HG03097 (cell line): Measurements from ENCODE around the gene NKD1.

Experiments used
- ATAC-seq: cut with Tn5 transposase; IDR thresholded peaks from one replicate; pipeline ENCODE4 v1.9.1; 2021; ENCODE audit not compliant: unreplicated experiment, low FRiP score

The NKD1 gene

GRCh38 chr16:50640391-50640790, 92.2 kb downstream of the NKD1 start:
- no peak for ATAC-seq

DNA sequence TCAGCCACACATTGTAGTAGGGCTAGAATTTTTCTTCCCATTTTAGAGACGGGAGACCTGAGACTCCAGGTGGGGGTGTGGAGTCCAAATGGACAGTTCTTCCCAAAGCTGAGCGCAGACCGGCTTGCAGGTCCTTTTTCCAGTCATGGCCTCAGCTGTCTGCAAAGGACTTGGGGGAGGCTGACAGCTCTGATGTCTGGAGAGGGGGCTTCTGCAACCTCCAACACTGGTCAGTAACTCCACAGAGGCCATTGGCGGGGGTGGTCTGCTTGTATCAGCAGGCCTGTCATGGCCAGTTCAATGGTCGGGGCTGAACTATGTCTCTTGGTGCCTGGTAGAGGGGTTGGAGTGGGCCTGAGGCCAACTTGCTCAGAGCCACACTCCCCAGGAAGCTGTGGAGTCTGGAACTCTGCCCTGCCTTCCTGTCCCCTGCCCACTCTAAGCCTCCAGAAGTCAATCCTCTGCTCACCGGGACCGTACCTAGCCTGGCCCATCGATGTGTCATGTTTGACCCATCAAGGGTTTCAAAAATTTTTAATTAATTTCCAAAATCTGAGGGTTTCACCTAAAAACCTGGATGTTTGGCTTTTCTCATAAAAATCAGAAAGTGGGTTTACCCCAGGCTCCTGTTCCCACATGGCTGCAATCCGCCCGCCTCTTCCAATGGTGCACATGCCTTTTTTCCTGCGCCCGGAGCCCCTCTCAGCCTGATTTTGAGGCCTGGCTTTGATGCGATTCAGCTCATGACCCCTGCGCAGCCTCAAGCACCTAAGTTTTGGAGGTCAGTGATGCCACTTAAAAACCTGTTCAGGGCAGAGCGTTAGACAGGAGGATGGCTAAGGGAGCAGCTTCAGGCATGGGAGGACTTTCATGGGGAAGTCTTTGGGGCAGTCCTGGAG, 93.0 kb downstream of the NKD1 start:
- ATAC-seq: no peak

GRCh38 chr16:50641818-50642187, 93.6 kb downstream of the NKD1 start:
- ATAC-seq: no peak

DNA sequence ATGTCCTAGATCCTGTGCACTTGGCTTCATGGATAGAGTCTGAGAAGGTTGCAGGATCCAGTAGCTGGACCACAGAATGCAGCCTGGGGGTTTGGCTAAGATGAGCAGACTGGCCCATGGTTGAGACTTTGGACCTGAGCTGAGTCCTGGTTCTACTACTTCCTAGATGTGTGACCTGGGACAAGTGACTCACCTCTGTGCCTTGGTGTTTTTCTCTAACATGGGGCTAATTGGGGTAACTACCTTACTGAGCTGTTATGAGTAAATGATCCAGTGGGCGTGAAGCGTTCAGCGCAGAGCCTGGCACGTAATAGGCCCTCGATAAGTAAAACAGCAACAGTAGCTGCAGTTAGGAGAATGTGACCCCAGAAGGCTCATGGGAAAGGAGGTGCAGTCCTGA, 94.2 kb downstream of the NKD1 start:
- ATAC-seq: no peak

- ATAC-seq: no peak
These were observed 95.0 kb downstream of the NKD1 start for GRCh38 chr16:50643192-50643591.

- no peak for ATAC-seq
These were observed 96.0 kb downstream of the NKD1 start for GRCh38 chr16:50644245-50644644.

DNA sequence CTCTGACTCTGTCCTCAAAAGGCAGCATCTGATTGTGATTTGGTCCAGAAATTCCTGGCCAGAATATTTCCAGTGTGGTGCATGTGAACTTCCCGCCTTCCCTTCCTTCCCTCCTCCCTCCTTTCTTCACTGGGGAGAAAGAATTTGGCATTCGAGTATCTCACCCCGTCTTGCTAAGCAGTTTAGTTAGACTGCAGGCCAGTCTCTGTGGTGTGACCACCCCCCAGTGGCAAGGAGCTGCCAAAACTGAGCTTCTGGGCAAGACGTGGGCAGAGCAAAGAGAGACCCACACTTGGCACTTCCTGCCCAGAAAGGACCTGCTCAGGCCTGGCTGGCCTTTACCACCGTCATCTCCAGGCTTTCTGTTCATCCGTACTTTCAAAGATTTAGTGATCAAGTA, 96.5 kb downstream of the NKD1 start:
- no peak for ATAC-seq

DNA sequence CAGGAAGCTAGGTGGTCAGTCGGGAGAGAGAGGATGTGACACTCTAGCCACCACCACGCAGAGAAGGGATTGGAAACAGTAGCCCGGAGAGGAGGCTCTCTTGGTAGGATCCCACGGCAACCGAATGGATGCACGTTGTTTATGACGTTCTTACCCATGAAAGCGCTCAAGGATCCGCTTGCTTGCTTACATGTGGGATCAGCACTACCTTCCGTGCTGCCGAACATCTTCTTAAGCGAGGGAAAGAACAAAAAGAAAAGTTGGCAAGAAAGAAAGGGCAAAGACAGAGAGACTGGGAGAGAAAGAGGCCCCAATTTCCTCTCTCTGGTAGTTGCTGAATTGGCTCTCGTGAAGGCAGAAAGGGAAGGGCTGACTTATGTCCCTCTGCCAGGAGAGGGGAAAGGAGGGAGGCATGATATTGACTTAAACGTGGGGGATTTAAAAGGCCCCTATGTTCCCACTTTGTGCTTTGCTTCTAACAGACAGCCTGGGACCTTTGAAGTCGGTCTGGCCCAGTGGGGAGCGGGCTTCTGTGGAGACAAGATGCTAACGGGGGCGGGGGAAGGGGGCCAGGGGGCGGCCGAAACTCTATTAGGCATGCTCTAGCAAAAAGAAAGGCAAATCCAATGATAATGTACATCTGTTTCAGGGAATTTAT, 97.5 kb downstream of the NKD1 start:
- no peak for ATAC-seq

DNA sequence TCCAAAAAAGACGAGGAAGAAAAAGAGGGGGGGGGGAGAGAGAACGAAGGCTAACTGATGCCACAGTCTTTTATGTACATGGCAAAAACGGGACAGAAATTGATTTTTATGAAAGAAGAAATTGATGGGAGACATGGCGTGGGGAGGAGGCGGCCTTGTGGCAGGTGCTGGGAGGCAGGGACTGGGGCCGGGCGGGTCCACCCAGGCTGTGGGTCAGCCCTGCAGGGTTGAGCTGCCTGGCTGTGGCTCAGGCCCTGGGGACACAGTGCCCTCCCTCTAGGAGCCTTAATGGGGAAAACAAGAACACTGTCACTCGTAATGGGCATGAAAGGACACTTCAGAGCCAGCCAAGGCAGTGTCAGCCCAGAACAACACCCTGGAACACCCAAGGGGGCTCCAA, 98.1 kb downstream of the NKD1 start:
- no peak for ATAC-seq

DNA sequence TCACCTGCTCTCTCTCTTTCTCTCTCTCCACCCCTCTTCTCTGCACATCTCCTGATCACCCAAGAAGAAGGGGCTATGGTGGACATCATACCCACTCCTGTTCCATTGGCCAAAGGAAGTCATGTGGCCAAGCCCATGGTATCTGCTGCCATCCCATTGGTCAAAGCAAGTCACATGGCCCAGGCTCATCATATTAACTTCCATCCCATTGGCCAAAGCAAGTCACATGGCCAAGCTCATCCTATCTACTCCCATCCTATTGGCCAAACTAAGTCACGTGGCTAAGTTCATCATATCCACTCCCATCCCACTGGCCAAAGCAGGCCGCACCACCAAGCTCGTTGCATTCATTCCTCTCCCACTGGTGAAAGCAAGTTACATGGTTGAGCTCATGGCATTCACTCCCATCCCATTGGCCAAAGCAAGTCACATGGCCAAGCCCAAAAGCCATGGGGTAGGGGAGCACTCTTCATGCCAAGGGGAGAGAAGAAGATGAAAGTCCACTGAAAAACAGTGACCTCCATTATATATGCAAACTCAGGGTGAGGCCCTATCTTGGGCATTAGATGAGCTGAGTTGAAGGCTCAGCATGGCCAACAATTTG, 103.7 kb downstream of the NKD1 start:
- no peak for ATAC-seq

DNA sequence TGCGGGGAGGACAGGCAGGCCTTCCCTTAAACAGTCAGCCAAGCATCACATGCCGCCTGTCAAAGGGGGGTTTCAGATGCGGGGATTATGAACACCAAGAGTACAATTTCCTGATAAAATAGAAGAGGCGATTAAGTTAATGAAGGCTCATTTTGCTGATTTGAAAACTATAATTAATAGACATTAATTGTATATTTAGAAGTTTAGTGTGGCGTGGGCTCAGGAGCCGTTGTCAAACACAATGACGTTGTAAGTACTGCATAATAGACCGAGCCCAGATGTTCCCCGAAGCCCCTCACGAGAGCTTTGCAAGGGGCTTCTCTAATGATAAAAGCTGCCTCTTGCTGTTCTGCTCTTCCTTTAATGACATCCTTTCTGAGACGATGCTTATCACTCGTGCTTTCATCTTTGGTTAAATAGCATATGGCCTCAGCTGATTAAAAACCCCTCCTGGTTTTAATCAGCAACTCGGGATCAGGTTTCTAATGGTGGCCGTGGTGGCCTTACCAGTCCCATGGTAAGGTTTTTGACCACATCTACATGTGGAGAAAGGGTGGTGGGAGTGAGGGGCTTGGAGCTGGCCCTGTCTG, 104.7 kb downstream of the NKD1 start:
- no peak for ATAC-seq

DNA sequence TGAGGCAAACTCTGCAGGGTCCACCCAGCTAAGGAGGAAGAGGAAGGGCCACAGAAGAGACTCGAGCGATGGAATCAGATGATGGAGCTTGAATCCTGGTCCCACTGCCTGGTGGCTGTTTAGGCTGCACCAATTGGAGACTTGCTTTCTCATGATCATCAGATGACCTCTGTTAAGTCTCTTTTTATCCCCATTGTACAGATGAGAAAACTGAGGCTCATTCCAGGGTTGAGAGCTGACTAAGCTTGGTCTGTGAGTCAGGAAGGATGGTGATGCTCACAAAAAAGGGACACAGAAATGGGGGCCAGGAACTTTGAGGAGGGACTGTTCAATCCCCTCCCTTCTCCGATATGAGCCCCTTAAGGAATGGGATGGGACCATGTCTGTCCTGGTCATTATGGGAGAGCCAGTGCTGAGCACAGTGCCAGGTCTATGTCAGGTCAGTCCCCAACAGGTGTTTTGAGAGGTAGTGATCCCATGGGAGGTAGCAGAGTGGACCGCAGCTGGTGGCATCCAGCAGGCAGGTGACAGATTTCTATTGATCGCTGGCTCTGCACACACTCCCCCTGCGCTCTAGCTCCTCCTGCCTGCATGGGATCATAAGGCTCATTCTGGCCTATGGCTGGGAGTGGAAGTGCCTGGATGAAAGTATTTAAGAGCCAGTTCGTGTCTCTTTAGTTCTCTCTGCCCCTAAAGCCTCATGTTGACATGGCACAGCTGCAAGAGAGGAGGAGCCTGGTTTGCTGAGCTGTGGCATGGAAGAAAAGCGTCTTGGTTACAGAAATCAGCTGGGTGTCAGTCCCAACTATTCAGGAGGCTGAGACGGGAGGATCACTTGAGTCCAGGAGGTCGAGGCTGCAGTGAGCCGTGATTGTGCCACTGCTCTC, 105.7 kb downstream of the NKD1 start:
- ATAC-seq: no peak

GRCh38 chr16:50655558-50656055, 107.4 kb downstream of the NKD1 start:
- ATAC-seq: no peak

DNA sequence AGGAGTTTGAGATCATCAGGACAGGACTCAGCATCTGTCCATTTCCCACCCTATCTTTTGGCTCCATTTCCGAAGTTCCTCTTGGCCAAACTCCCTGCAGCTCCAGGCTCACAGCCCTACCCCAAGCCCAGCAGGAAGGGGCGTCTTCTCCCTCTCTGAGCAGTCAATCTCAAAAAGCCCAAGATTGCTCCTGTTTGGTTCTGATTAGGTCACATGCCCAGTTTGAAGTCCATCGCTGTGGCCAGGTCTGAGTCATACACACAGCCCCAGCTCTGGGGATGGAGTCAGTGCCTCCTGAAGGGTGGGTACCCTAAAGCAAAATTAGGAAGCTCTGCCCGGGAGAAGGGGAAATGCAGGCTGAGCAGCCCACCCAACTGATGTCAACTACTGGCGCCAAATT, 109.0 kb downstream of the NKD1 start:
- ATAC-seq: no peak

- no peak for ATAC-seq
These were observed 111.6 kb downstream of the NKD1 start for GRCh38 chr16:50659806-50660205.

DNA sequence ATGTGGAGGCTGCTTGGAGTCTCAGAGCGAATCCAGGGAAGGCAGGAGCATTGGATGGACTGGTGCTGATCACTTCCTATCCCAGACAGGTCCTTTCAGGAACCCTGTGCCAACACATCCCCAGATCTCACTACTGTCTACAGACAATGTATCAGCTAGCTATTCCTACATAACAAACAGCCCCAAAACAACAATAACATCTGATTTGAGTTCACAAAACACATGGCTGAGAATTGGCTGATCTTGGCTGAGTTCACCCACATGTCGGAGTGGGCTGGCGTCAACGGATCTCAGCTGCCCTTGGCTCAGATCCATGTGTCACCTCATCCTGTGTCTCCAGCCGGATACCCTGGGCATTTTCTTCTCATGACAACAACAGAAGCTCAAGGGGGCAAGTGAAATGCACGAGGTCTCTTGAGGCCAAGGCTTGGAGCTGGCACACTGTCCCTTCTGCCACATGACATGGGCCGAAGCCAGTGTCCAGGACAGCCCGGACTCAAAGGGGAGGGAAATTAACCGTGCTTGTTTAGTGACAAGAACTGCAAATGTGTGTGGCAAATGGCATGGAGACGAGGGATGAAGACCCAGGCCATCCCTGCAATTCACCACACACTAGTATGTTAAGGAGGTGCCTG, 114.2 kb downstream of the NKD1 start:
- ATAC-seq: no peak

GRCh38 chr16:50664270-50664669, 116.1 kb downstream of the NKD1 start:
- ATAC-seq: no peak

GRCh38 chr16:50665128-50665878, 117.1 kb downstream of the NKD1 start:
- no peak for ATAC-seq
